Activated CD8-positive, alpha-beta memory T cell treated with anti-CD3 and anti-CD28 coated beads, Interleukin-2, amount 50 U/mL, for 48 hours (primary cell): ENCODE results near the gene PDZD2.
"Not testable (repeated sequence)": the region's sequence is repeated elsewhere in the genome, so short reads cannot be mapped to it uniquely, and the experiment has no call there.

Experiments
- DNase-seq: peaks from one replicate; pipeline ENCODE4 v3.0.0-alpha.2; 2020

PDZD2 gene

GRCh38 chr5:31939151-31939550 lies 300.2 kb downstream of the PDZD2 start:
- DNase-seq, result no peak

DNA sequence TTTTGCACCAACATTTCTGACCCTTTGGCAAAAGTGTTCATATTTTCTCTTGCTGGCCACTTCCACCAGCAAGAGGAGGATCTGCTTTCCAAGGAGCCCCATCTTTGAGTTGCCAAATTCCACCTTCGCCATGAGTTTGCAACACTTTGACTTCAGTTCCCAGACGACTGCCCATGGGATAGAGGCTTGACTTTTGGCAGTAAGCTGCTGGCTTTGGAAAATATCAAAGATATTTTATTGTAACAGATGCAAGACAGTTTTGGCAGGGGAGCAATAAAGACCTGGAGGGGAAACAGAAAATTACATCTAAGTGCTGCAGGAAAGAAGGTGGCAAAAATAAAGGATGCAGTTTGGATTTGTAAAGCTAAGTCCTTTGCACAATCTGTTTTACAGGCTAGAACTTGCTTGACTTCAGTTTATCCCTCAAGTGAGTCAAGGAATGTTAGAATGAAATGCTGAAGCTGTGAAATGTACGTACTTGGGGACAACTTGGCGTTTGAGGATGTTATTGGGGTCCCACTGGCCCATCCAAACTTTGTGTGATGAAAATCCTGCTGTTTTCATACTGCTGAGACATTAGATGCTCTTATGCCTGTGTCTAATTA lies 302.3 kb downstream of the PDZD2 start:
- no peak for DNase-seq

GRCh38 chr5:31942546-31942945 lies 303.6 kb downstream of the PDZD2 start:
- DNase-seq, result no peak

GRCh38 chr5:31944684-31945445 lies 305.9 kb downstream of the PDZD2 start:
- DNase-seq, result no peak

DNA sequence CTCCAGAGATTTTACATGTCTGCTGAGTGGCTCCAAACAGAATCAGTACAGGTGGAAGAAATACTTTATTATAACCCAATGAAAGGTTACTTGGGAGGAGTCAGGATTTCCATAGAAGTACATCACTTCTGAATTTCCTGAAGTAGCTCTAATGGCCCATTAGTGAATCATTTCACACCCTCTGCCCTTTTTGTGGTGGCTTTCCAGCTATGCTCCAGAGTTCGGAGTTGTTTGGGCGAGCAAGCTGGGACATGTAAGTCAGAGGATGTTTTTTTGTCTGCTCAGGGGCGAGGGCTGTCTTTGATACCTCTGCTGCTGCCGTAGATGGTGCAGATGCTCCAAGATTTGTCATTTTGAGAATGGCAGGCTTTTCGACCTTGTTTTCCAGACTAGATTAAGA lies 309.1 kb downstream of the PDZD2 start:
- DNase-seq, result no peak

DNA sequence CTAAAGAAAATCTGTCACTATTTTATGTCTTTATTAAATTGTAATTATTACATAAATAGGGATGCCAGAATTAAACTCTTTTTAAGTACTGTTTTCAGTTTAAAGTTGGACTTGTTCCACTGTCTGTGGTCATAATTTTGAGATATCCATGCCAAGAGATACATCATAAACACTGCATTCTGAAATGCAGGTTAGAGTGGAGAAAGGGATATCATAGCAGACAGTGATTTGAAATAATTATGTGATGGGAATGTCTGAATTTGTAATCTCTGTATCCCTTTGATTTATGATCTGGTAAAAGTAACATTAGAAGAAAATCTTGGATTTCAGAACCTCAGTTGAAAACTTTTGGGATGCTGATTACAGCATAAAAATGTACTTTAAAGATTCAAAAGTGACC lies 313.1 kb downstream of the PDZD2 start:
- DNase-seq, result no peak

DNA sequence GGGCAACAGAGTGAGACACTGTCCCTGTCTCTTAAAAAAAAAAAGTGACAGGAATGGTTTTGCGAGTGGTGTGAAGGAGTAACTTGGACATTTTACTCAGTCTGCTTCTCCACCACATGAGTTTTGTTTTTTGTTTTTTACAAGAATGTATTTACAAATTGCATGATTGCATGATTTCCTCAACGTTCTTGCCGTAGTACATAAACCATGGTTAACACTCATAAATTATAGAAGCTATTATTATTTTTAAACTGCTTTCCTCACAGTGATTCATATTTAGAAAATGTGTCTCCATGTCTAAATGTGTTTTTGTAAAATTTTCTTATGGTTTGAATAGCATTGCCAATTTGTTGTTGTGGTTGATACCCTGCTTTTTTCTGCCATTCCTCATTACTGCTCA lies 315.2 kb downstream of the PDZD2 start:
- no peak for DNase-seq

DNA sequence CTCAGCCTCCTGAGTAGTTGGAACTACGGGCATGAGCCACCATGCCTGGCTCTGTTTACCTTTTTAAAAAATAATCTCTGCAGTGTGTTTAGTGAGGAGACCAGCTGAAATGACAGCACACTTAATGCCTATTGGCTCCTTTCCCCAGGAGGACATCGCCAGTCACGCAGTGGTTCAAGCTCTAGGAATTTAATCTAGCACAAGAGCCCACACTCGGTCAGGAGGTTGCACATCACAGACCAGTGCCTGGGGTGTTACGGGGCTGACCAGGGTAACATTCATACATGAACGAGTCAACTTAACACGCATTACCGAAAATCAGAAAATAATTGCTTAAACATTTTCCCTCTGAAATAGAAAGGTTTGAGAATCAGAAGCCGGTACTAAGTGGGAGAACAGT lies 318.2 kb downstream of the PDZD2 start:
- no peak for DNase-seq

DNA sequence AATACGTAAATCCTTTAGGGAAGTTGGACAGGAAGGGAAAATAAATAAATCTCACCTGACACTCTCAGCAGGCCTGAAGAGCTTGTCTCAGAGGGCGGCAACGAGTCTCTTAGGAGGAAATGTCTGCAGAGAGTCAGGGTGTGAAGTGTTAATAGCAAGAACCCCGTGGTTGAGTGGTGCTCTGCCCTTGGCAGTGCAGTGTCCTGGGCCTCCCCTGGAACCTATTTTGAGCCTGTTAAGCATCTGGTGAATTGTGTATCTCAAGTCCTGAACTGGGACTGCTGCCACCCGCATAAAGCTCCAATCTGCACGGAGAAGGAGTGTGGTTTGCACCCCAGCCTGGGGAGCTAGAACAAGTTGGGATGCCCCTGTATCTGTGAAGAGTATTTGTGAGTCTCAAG lies 323.4 kb downstream of the PDZD2 start:
- DNase-seq, result no peak

- DNase-seq, result no peak
Measured at GRCh38 chr5:31962871-31963307, 324.0 kb downstream of the PDZD2 start.

GRCh38 chr5:31963358-31964006 lies 324.6 kb downstream of the PDZD2 start:
- no peak for DNase-seq

DNA sequence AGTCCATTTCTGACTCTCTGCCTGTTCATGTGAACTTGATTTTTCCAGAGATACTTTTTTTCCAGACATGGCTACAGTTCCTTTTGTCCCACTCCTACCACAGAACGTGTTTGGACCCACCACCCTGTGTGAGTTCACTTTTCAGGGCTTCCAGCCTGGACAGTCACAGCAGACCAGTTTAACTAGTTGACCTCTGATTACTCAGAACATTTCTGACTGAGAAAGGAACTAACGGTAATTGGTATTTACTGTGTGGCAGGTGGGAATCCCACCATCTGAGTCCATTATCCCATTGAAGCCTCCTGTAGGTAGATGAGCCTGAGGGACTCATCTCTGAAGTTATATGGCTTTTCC lies 325.1 kb downstream of the PDZD2 start:
- DNase-seq, result no peak

- no peak for DNase-seq
Measured at GRCh38 chr5:31965227-31965626, 326.3 kb downstream of the PDZD2 start.

DNA sequence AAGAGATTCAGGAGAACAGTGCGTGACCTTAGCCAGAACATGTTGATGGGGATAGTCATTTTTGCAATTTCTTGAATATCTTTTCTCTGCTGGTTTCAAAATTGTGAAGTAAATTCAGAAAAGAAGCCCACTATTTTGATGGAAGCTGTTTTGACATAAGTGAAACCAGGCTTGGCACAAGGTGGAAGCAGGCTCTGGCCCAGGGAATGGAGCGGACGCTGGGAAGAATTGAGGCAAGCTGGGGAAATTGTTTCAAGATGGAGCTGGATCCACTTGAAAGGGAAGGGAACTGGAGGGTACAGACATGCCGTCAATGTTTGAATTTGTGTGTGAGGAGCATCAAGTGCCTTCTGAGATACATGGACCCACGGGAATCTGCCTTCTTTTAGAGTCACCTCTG lies 328.0 kb downstream of the PDZD2 start:
- no peak for DNase-seq

DNA sequence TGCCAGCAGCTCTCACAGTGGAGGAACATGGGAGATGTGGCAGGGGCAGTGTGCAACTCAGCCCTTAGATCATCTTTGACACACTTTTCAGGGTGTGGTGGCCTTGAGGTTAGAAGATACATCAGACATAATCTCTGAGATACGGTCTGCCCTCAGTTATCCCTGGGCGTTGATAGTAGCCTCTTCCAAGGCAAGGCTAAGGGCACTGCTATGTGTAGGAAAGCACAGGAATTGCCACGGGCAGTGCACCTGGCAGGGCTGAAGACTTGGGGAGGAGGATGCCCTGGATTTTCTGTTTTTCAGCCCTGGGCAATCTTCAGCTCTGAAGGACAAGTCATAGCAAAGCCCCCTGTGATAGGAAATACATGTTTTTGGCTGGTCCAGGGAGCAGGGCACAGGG lies 328.5 kb downstream of the PDZD2 start:
- DNase-seq, result no peak

- no peak for DNase-seq
Measured at GRCh38 chr5:31972558-31972957, 333.6 kb downstream of the PDZD2 start.

DNA sequence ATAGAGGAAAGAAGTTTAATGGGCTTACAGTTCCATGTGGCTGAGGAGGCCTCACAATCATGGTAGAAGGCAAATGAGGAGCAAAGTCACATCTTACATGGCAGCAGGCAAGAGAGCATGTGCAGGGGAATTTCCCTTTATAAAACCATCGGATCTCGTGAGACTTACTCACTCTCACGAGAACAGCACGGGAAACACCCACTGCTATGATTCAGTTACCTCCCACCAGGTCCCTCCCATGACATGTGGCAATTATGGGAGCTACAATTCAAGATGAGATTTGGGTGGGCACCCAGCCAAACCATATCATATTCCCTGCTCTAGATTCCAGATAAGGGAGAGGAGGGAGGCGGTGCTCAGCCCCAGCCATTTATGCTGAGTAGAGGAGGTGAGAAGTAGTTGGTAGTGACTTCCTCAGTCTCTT lies 336.3 kb downstream of the PDZD2 start:
- not testable (repeated sequence) for DNase-seq

- DNase-seq, result no peak
Measured at GRCh38 chr5:31976169-31976568, 337.2 kb downstream of the PDZD2 start.

DNA sequence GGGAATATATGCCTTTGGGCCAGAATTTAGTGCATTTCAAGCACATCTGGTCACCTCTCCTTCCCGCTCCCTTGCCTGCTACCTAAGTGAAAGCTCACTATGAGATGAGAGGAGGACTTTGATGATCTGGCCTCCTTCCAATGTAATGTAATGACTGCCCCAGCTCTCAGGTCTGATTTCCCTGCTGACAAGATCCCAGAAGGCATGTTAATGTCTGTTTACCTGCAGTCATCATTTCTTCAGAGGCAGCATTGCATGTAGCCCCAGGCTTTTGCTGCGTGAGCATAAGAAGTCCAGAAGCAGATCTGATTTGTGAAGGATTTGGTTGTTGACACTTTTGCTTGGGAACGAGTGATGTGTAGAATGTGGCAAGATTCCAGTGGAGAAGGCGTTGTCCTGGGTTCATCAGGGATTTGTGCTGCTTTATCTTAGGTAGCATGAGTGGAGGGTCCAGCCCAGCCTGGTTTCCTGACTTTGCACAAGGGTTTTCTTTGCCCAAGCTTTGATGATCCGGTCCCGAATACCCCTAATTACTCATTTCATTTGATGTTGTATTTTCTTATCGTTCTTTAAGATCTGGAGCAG lies 342.5 kb downstream of the PDZD2 start:
- no peak for DNase-seq

DNA sequence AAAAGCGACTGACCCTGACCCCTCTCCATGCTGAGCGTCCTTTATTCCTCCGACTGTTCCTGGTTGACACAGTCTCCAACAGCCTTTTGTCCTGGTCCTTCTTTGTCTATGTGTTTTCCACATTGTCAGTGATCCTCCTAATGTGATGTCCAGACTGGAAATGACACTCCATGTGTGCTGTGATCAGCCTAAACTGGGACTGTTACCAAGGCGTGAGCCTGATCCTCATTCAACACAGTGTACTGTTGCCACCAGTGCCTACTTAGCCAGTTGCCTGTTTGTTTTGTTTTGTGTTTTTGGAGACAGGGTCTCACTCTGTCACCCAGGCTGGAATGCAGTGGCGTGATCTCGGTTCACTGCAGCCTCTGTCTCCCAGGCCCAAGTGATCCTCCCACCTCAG lies 343.1 kb downstream of the PDZD2 start:
- no peak for DNase-seq

DNA sequence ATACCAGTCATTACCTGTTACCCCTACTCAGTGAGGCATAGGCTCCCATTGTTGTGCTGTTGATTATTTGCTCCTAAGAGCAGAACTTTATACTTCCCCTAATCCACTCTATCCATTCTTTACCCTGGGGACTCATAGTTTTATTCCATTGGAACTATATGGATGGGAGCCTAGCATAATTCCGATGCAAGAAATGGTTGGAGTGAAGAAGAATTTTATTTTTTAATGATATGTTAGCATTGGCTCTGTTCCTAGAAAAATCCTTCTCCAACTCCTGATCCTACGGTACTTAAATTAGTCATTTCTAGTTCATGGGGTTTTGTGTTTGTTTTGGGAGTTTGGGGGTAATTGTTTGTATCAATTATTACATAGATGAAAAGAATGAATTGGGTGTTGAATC lies 343.7 kb downstream of the PDZD2 start:
- no peak for DNase-seq

DNA sequence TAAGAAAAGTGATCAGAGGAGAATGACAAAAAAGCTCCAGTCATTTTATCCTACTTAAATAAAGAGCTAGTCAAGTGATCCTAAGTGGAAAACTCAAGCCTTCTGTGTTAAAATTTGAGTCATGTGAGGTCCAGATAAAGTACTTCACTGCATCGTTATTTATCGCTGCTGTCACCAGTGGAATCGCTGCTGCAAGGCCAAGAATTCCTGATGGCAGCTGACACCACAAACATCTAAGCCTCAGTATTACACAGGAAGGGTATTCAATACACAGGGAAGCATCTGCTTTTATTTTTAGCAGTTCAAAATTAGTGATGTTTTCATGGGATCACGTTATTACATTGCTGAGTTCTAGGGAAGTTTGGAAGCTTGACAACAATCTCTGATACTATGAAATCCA lies 344.9 kb downstream of the PDZD2 start:
- no peak for DNase-seq

DNA sequence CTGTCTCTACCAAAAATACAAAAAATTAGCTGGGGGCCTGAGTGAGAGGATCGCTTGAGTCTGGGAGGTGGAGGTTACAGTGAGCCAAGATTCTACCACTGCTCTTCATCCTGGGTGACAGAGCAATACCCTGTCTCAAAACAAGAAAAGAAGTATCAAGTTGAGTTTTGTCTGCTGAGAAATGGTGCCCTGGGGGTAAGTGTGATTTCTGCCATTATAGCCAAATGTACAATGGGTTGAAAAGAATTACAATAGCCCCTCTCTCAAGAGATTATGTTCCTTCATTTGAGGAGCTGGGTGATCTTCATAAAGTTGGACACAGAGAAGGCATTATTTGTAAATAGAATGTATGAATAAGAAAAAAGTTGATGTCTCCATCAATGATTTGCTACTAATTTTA lies 345.8 kb downstream of the PDZD2 start:
- no peak for DNase-seq

DNA sequence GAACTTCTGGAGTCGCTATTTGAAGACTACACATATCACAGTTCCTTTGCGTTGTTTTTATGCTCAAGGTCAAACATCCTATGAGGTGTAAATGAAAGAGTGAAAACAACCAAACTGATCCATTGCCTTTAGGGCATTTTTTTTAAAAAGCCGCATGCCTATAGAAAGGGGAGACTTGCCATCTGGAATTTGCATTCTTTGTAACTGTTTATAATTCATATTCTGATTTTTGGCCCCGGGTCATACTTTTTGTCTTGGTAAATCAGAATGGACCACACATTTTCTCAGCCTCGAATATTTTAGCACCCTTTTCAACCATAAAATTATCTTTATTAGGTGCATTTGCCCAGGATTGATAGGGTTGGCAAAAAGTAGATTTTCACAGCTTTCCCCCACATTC lies 347.2 kb downstream of the PDZD2 start:
- DNase-seq, result no peak
